KOPT-K1 (cell line): ENCODE measurements around the gene TGFB1I1.
"Not testable (repeated sequence)": the region's sequence is repeated elsewhere in the genome, so short reads cannot be mapped to it uniquely, and the experiment has no call there.

Source experiments
- H3K27ac ChIP-seq: fragments of 200-600 bp; sonication (generic); 2 replicates; pipeline ENCODE4 v1.5.1; 2016; ENCODE audit warnings: antibody characterized with exemption, mild to moderate bottlenecking, low read depth, low read length; ENCODE audit not compliant: poor library complexity, severe bottlenecking
- H3K36me3 ChIP-seq: fragments of 200-600 bp; sonication (generic); 2 replicates; pipeline ENCODE4 v1.5.1; 2017; ENCODE audit warnings: antibody characterized with exemption, mild to moderate bottlenecking, low read length, moderate library complexity; ENCODE audit not compliant: insufficient read depth
- H3K9me3 ChIP-seq: fragments of 200-600 bp; sonication (generic); 2 replicates; pipeline ENCODE4 v1.5.1; 2017; ENCODE audit warnings: antibody characterized with exemption, low read length, mild to moderate bottlenecking; ENCODE audit not compliant: insufficient read depth, poor library complexity, severe bottlenecking

The TGFB1I1 gene

DNA sequence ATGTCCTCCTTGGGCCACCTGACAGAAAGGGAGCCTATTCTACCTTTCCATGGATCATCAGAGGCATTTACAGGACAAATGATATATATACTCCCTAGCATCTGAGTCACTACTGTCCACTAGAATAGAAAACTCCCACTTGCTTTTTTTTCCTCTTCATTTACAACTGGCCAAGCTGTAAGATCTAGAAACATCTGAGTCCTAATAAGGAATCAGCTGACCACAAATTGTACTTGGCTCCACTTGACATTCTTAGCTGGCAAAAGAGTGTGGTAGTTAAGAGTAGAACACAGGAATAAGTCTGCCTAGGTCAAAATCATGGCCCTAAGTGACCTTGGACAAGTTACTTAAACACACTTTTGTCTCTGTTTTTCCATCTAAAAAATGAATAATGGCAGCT, 31.0 kb downstream of the TGFB1I1 start:
- H3K27ac ChIP-seq = no peak overlapping the region
- peaks cover 24% of the 10 kb centered on the region for H3K36me3 ChIP-seq

DNA sequence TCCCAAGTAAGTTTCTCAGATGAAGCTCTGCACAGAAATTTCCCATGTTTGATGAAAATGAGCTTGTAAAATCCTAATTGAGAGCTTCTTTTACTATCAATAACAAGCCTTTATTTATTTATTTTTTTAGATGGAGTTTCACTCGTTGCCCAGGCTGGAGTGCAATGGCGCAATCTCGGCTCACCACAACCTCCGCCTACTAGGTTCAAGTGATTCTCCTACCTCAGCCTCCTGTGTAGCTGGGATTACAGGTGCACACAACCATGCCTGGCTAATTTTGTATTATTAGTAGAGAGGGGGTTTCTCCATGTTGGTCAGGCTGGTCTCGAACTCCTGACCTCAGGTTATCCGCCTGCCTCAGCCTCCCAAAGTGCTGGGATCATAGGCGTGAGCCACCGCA, 31.6 kb downstream of the TGFB1I1 start:
- H3K9me3 ChIP-seq, H3K27ac ChIP-seq: not testable (repeated sequence)
- H3K36me3 ChIP-seq = peaks cover 18% of the 10 kb centered on the region

More for the DNA sequence above, 31.0 kb downstream of the TGFB1I1 start:
- no peaks in the 10 kb centered on the region for H3K9me3 ChIP-seq

DNA sequence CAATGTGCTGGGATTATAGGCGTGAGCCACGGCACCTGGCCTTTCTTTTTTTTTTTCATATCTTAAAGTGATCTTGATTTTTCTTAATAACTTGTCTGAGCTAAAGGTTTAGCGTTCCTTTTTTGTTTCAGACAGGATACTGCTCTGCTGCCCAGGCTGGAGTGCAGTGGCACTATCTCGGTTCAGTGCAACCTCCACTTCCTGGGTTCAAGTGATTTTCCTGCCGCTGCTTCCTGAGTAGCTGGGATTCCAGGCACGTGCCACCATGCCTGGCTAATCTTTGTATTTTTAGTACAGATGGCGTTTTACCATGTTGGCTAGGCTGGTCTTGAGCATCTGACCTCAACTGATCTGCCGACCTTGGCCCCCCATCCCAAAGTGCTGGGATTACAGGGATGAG, 32.2 kb downstream of the TGFB1I1 start:
- H3K9me3 ChIP-seq = no peaks in the 10 kb centered on the region
- H3K36me3 ChIP-seq = peaks cover 12% of the 10 kb centered on the region; the same call in 1 of the 2 replicates
- H3K27ac ChIP-seq = no peak overlapping the region

DNA sequence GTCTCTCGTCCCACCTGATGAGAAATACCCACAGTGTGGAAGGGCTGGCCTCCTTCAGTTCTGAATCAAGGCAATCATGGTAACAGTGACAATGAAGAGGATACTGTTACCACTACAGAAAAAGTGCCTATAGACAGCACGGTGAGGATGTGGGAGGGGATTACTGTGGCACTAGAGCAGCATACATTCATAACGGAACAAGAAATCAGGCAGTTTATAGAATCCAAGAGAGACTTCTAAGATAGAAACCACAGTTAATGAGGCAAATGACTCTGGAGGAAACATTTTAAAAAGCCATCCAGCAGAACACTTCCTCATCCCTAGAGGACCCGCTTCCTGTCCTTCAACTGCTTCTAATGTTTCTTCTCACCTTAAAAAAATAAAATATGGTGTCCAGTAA, 33.5 kb downstream of the TGFB1I1 start:
- Histone ChIP-seq H3K27ac (no peak overlapping the region), H3K9me3 (no peaks in the 10 kb centered on the region), H3K36me3 (0 out of 2 replicates have a peak, but pooled peaks cover under 1% of the 10 kb centered on the region)

DNA sequence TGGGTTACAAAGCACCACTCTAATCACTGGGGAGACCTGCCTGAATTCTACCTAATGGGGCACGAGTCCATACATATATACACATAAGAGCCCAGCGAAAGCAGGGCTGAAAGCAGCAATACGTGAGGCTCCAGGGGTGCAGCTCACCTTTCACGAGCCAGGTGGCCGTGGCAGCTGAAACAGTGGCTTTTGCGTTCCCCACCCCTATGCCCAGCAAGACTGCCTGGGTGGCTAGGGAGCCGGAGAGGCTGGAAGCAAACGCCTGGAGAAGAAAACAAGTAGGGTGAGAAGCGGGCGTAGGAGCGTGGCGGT, 35.6 kb downstream of the TGFB1I1 start:
- peak overlapping the region; percentile 77 for H3K27ac ChIP-seq
- no peaks in the 10 kb centered on the region for H3K36me3 ChIP-seq

DNA sequence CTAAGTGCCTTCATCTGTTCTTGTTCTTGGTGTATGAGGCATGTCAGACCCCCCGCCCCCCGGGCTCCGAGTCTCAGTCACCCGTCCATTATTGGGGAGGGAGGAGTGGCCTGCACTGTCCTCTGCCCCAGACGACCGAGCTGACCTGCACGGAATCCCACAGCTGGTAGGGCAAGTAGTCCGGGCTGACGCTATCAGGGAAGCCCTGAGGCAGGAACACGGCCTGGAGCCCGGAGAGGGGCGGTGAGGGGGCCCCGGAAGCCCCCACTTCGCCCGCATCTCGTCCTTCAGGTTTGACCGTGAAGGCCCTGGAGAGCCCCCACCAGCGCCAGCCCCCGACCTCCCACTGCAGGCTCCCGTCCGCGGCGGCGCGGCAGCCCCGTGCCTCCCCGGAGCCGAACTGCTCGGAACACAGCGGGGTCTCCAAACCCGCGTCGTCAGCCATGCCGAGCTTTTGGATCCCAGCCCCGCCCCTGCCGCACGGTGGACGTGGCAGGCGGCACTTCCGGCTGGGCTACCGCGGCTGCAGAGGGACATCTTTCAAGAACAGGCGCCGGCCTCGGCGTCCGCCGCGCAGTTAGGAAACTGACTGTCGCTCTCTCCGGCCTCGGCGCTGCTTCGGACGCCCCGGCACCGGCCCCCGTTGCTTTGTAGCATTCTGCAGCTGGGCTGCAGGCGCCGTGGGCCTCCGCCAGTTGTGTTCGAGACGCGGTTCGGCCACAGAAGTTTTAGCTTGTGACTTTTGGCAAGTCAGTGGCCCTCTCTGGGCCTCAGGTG, 36.2 kb downstream of the TGFB1I1 start, which contains the start of gene RUSF1:
RUSF1 (minus strand) TSS at position 463 of the 777 bp plus-strand sequence; CDS start at position 445, 18 bp downstream.
- Histone ChIP-seq H3K36me3 (no peaks in the 10 kb centered on the region), H3K27ac (peak within 1 kb of the TSS; percentile 77), H3K9me3 (peaks cover 7% of the 10 kb centered on the region)

More for the DNA sequence above, 35.6 kb downstream of the TGFB1I1 start:
- H3K9me3 ChIP-seq = peaks cover 1% of the 10 kb centered on the region

DNA sequence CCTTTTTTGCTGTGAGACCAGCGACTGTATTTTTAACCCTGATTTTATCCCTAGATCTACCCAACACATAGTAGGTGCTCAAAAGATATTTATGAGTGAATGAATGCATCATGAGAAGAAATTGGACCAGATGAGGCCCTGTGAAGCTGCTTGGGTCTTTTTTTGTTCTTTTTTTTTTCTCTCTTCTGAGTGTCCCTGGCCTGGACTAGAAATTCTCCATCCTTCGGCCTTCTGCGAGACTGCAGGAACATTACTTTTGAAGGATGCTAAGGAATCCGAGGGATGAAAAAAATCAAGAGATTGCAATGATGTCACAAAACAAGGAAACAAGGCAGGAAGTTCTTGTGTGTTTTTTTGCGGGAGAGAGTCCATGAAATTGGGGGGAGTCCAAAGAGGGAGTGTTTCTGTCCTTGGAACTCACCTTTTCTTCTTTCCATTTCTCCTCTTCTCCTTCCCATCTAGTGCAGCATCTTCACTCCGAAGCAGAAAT, 36.8 kb downstream of the TGFB1I1 start:
- H3K36me3 ChIP-seq = no peaks in the 10 kb centered on the region
- H3K9me3 ChIP-seq = peaks cover 10% of the 10 kb centered on the region
- H3K27ac ChIP-seq = peak overlapping the region; percentile 77

DNA sequence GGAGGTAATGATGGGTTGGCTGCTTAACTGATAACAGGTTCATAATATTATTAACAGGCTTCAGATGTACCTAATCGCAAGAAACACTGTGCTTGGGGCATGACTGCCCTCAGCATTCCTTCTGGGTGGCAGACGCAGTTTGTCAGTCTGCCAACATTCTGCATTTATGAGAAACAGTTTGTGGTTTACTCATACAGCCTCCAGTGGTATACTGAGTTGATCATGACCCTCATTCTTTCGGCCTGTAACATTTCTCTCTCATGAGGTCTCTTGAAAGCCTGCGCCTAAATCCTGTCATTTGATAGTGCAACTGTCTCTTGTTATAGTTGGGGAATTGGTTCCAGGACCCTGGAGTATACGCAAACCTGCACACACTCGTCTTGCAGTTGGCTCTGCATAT, 41.2 kb downstream of the TGFB1I1 start:
- Histone ChIP-seq H3K27ac (no peak overlapping the region), H3K36me3 (no peaks in the 10 kb centered on the region), H3K9me3 (peaks cover 27% of the 10 kb centered on the region)

DNA sequence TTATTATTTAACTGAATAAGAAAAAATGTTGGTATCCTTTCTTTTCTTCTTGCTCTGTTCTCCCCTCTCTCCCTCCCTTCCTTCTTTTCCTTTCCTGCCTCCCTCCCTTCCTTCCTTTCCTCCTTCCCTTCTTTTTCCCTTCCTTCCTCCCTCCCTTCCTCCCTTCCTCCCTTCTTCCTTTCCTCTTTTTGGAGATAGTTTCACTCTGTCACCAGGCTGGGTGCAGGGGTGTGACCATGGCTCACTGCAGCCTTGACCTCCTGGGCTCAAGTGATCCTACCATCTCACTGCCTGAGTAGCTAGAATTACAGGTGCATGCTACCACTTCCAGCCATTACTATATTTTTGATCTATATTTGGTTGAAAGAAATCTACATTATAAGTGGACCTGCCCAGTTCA, 41.9 kb downstream of the TGFB1I1 start:
- no peaks in the 10 kb centered on the region for H3K36me3 ChIP-seq
- H3K27ac ChIP-seq = no peak overlapping the region
- peaks cover 30% of the 10 kb centered on the region for H3K9me3 ChIP-seq

DNA sequence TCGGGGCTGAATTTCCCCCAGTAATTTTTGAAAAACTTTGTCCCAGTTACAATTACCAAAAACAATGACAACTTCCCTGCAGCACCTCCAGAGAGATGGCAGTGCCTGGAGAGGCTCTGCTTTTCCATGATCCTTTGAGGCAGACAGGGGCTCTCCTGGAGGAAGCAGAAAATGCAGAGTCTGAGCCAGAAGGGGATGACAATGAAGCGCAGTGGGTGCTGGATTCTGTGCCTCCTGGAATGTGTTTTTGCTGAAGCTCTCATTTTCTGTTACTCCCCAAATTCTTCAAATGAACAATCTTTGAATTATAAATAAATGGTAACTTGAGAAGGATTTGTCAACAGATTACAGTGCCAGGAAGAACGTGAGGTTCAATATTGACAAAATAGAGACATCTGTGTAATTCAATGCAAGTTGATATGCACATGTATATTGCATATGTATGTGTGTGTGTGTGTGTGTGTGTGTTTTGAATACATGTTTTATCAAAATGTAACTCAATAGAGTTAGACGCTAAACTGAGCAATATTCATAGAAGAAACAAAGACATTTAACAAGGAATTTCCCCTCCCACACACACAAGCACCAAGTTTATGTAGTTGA, 45.9 kb downstream of the TGFB1I1 start:
- Histone ChIP-seq H3K9me3 (peaks cover 29% of the 10 kb centered on the region), H3K27ac (no peak overlapping the region)

DNA sequence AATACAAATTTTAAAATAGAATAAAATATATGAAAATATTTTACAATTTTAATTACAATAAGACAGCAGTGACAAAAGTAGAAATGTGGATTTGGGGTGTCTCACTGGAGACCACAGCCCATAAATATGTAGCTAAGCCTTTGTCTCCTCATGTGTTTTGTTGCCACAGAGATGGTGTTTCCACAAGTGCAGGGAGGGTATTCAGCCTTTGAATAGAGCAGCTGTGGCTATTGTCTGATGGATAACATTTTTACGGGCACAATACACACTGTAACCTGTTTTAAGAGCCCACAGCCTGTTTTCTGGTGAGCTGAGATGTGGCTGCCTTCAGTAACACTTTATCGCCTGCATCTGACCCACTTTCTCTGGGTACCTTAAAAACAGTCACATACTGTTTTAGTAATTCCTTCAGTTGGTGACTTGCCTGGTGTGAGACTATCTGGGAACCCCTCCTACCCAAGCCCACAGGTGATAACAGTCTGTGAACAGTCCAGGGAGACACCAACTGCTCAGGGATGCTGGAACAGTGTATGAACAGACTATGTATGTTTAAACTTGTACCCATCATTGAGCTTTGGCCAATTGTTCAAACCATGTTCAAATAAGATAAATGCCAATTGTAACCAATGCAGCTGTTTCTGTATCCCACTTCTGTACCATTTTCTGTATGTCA, 47.9 kb downstream of the TGFB1I1 start:
- Histone ChIP-seq H3K27ac (no peak overlapping the region), H3K9me3 (peaks cover 24% of the 10 kb centered on the region), H3K36me3 (no peaks in the 10 kb centered on the region)

More for the DNA sequence above, 45.9 kb downstream of the TGFB1I1 start:
- H3K36me3 ChIP-seq = no peaks in the 10 kb centered on the region

DNA sequence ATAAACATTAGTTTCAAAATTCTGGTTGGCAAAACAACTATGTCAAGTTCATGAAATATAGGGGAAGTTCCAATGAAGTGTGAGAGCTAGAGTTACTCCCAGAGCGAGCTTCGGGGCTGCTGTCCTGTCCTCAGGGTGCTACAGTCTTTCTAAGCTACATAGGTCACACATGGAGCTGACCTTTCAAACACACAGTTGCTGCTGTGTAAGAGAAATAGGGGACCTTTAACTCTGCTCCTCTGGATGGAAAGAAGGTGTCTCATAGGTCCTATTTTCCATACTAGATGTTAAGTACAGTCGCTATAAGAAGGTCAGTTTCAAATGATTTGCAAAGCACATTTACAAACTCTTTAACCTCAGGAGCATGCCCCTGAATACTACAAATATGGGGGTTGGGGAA, 49.4 kb downstream of the TGFB1I1 start:
- Histone ChIP-seq H3K27ac (no peak overlapping the region), H3K36me3 (no peaks in the 10 kb centered on the region)

DNA sequence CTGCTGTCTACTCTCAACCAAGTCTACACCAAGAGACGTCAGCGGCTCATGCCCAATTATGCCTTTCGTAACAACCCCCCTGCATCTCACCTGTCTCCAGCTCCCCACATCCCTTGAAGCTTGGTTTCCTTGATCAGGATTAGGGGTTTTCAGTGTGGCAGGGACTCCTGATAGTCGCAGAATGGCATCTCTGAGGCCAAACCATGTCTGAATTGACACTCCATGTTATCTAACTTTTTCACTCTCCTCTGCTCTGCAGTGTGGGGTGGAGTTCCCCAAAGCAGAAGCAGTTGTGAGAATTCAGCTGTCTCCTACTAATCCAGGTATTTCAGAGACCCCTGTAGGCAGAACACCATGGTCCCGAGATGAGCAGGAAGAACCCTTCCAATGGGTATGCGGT, 50.1 kb downstream of the TGFB1I1 start:
- peaks cover 15% of the 10 kb centered on the region for H3K9me3 ChIP-seq
- H3K36me3 ChIP-seq = no peaks in the 10 kb centered on the region
- H3K27ac ChIP-seq = no peak overlapping the region

More for the DNA sequence above, 49.4 kb downstream of the TGFB1I1 start:
- H3K9me3 ChIP-seq = peaks cover 19% of the 10 kb centered on the region

DNA sequence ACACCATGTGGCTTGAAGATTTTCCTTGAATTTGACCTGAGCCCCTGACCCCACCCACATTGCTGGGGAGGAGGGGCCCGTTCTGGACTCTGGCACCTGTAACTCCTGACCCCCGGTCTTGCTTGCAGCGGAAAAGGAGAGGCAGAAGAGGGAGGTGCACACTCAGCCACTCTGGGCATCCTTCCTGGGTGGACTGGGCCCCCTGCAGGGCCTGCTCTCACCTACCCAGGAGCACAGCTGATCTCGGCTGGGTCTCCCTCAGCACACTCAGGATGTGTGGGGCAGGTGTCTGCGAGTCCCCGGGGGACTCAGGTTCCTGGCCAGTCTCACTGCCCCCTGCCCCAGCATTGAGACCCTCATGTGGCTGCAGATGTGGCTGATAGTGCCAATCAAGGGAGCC, 51.8 kb downstream of the TGFB1I1 start:
- not testable (repeated sequence) for H3K36me3 ChIP-seq

DNA sequence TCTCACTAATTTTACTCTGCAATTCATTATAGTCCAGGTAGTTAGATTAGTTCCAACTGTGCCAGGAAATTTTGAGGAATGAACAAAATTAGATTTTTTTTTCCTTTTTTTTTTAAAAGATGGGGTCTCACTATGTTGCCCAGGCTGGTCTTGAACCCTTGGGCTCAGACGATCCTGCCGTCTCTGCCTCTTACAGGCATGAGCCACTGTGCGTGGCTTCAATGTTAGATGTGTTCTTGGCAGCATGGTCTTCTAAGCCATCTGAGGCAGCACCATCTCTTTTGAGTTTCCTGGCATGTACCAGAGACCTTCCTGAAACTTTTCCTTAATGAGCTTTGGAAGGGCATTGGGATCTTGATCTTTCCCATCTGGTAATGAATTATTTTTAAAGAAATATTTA, 53.2 kb downstream of the TGFB1I1 start:
- no peaks in the 10 kb centered on the region for H3K36me3 ChIP-seq
- H3K9me3 ChIP-seq = peaks cover 9% of the 10 kb centered on the region
- H3K27ac ChIP-seq = no peak overlapping the region

More for the DNA sequence above, 51.8 kb downstream of the TGFB1I1 start:
- not testable (repeated sequence) for H3K27ac ChIP-seq
- peaks cover 10% of the 10 kb centered on the region for H3K9me3 ChIP-seq
